HG03159 (cell line): Measurements from ENCODE around the gene IMMP2L.

Experiments
- ATAC-seq: cut with Tn5 transposase; IDR thresholded peaks from one replicate; pipeline ENCODE4 v1.9.1; 2021; ENCODE audit warnings: mild to moderate bottlenecking, moderate library complexity; ENCODE audit not compliant: unreplicated experiment

The IMMP2L gene

DNA sequence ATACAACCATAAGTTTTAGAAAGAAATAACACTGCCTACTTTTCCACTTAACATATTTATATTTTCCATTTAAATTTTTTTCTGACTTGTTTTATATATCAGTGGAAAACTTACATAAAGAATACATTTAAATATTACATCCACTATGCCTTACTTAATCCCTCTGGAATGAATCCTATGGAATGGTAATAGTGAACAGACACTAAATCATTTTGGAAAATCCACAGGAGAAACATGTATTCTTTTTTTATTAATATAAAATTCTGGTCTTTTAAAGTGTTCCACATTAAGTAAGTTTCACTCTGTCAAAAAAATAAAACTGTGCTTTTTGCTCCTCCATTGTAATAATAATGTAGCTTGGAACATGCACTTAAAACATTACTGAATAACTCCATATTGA lies 708.1 kb downstream of the IMMP2L start:
- ATAC-seq: no peak

DNA sequence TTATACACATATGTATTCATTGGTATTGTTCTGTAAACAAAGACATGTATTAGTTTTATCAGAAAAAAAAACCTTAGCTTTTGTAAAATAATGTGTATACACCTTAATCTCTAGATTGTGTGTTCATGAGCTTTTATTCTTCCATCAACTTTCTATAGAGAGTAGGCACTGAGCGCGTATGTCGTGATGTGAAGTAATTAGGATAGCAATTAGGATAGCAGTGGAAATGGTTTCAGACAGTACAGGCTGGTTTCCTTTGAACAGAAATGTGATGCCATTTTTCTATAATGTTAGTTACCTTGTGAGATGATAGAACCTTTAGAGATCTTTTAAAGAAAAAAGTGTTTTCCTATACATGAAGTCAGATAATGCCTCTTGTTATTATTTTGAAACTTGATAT lies 709.0 kb downstream of the IMMP2L start:
- ATAC-seq: no peak

DNA sequence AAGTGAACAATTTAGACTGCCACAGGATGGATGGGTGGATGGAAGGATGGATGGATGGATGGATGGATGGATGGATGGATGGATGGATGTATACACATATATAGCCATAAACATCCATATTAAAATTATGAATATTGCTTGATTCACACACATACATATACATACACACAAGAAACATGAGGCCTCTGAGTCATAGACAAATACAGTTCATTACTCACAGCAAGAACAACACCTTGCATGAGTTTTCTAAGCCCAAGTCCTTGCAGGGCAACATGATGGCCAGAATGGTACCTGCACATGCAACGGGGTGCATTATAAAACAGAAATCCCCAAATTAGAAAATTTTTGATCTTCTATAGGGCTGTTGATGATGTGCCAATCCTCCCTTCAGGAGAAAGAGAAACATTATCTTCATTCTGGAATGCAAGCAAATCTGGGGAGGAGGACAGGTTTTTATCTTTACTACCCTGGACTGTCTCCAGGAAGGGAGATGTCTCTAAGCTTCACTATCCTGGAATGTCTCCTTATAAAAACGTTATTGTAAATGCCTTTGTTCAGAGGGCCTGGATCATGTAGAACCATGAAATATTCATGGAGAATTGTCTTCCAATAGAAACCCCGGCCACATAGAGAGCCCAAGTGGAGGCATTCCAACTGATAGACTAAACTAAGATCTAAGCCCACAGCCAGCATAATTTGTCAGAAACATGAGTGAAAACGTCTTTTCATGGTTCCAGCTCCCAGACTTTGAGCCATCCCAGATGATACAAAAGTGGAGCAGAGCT lies 709.9 kb downstream of the IMMP2L start:
- no peak for ATAC-seq

DNA sequence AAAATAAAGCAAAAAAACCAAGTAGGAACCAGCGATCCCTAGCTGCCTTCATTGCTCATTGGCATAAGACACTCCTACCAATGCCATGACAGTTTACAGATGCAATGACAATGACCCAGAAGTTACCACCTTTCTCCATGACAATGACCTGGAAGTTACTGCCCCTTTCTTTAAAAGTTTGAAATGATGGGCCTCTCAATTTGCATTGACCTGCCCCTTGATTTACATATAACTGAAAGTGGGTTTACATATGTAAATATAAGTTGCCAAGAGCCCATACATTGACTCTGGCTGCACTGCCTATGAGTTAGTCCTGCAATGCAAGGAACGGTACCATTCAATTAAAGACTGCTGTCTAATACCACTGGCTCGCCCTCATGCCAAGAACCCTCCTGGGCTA lies 712.1 kb downstream of the IMMP2L start:
- ATAC-seq: no peak

DNA sequence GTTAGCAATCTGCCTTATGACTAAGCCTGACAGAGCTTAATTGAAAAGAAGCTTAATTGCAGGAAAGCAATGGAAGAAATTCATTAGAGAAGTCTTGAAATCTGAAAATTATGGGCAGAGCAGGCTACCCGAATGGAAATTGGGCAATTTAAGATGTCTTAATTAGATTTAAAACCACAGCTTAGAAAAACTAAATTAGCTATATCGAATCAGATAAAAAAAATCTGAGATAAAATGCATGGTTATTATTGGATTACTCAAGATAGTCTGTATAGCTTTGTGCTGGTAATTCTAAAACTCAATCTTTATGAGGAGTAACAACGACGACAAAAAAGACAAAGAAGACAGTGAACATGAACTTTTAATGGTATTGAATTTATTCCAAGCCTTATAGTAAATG lies 719.5 kb downstream of the IMMP2L start:
- ATAC-seq: no peak

DNA sequence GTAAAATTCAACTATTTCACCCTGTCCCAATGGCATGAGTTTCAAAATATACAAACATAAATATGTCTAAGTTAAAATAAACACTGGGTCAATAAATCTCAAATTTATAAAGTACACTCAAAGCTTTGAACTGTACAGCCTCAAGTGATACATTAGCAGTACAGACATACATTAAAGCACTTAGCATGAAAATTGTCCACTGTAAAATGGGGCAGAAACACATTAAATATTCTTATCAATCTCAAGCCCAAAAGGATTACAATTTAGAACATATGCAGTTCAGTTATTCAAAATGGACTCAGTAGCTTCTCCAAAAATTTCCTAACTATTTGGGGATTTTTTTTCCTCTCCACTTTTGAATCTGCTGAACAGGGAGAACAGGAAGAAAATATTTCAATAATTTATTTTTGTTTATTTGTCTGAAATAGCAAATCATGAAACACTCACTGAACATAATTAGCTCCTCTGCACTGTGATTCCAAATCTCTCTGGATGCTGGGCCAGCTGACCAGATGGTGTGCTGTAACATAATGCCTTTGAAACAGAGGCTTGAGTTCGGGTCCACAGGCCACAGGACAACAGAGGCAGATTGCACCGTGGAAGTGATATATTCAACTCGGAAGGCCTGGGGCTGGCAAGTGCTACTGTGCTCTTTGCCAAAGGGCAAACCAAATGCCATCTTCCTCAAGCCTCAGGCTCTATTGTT lies 720.3 kb downstream of the IMMP2L start:
- no peak for ATAC-seq

DNA sequence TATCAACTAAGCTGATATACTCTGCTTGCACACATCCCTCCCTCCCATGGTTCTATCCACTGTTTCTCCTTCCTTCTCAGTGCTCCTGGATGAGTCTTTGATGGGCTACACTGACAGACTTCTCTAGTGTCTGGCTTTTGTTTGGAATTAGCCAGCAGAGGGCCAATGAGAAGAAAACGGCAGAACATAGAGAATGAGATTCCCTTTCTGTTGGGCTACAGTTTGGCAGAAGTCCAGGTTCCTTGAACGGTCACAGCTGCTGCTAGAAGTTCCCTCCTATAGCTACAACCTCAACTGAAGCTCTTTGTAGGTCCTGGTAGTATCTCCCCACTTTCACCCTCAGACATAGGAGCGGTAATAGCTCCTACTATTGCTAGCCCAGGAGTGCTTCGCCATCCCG lies 722.4 kb downstream of the IMMP2L start:
- ATAC-seq: no peak

DNA sequence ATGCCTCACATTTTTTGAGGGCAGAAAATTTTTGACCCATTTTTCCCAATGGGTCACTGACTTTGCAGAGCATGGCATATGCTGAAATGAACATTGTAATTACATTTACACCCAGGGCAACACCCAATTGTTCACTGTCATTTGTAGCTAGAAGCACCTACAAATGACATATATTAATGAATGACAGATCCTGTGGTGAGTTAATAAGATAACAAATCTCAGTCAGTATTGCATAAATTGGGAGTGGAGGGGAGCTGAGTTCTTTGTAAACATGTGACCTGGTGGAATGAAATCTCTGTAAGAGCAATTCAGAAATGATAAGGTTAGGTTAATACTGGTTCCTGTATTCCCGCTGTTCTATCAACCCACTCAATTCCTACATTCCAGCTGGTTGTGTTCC lies 726.4 kb downstream of the IMMP2L start:
- ATAC-seq: no peak

DNA sequence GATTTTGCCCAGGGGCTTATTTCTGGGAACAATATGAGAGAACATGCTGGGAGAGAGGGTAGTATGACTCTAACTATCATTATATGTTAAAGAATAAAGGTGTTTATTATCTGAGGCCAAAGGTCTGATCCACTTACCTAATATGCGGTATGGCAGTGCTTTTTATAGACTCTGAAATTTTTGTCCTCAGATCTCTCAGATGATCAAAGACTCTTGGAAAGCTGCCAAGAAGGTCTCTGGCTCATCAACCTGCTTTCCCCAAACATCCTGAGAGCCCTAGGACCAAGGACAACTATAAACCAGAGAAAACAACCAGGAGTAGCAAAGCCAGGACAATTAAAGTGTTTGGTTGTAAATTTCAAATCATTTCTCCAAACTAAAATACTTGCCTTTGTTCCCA lies 727.1 kb downstream of the IMMP2L start:
- no peak for ATAC-seq

DNA sequence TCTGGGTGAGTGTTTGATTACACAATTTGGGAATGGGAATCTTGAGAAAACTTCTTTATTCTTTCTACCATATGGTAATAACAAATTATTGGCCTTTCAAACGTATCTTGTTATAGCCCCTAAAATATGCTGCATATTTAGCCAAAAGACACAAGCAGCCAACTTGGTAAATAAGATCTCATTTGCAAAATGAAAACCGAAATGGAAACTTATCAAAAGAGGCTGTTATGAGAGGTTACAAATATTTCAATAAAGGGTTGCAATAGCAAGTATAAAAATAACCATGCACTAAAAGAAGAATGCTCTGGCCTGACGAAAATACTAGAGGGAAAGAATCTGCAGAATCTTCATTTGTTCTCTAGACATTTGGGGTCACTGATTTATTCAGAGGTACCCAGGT lies 730.9 kb downstream of the IMMP2L start:
- ATAC-seq: no peak

DNA sequence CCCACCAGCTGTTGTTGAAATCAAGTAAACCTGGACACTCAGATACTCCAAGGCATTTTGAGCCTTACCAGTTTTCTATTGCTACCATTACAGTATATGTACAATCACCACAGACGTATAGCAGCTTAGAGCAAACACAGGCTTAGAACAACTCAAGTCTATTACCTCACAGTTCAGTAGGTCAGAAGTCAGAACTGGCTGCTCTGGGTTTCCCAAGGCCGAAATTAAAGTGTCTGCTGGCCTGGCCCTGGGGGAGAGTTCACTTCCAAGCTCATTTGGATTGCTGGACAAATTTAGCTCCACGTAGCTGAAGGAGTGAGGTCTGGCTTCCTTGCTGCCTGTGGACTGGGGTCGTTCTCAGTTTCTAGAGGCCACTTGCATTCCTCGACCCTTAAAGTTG lies 731.5 kb downstream of the IMMP2L start:
- no peak for ATAC-seq

DNA sequence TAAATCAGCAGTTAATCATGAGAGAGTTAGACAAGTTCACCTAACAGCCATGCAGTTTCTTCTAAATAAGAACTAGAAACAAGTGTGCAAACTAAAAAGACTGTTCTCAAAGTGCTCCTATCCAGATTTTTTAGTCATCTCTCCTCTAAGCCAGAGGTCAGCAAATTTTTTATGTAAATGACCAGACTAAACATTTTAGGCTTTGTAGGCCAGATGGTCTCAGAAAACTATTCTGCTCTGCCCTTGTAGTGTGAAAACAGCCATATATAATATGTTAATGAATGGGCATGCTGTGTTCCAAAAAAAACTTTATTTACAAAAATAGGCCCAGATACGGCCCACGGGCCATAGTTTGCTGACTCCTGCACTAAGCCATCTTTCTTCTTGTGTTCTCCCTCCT lies 734.4 kb downstream of the IMMP2L start:
- no peak for ATAC-seq

DNA sequence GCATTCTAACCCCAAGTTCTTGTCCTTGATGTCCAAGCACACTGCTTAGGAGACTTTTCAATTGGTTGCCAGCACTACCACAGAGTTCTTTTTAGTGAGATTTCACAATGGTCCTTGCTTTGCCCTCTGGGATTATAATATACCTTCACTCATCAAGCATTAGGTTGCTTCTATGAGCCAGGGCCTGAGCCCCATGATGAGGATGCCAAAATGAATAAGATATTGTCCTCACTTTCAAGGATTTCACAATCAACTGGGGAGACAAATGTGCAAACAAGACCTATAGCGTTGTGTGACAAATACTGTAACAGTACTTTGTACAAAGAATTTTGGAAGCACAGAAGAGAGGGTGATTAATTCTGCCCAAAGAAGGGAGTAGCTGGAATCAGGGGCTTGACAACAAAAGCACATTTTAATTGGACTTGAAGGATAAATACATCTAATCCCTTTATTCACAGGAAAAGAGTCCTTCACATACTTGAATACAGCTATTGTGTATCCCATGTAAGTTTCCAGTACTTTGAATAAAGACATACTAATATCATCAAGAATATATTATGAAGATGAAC lies 734.9 kb downstream of the IMMP2L start:
- ATAC-seq: no peak

DNA sequence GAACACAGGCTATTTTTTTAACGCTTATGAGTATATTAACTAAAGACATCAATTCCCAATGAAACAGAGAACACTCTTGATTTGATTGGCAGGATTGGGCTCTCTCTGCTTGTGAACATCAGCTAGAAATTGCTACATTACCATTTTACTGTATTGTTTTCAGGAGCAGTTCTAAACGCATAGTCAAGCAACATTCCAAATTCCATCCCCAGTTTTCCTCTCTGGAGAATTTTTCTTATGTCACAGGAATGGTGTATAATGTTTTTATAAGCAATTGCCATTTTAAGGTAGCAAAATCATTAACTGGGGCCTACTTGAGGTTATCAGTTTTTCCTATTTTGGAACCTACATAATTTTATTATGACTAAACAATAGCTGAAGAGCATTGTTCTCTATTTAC lies 748.3 kb downstream of the IMMP2L start:
- ATAC-seq: no peak

DNA sequence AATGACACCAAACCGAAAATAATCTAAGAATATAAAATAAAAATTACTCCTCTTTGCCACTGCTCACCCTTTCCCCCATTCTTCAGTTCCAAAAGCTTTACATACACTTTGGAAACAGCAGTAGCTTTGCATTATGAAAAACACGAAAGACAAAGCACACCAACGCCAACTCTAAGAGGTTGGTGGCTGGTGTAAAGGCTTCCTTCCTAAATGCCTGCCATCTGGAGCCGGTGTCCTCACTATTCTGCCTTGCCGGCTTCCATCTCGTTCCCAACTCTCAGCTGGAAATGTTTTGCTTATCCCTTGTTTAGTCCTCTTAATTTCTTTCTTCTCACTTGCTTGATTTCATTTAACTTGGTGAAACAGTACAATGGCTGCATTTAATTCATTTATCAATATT lies 752.5 kb downstream of the IMMP2L start:
- no peak for ATAC-seq

DNA sequence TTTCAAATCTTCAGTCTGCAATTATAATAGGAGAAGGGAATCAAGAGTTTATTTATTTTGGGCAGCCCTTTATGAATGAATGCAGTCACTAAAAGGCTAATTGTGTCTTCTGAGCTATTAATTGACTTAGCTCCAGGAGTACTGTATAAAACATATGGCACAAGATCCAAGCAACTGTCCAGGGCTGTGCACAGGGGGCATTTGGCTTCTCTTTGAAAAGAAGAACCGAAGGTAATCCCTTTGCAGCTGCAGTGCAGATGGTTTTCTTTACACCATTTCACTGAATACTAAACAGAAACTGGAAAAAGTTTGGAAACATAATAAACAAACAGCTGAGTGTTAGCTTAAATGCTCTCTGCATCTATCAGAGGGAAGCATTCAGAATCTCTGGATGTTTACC lies 753.9 kb downstream of the IMMP2L start:
- no peak for ATAC-seq

DNA sequence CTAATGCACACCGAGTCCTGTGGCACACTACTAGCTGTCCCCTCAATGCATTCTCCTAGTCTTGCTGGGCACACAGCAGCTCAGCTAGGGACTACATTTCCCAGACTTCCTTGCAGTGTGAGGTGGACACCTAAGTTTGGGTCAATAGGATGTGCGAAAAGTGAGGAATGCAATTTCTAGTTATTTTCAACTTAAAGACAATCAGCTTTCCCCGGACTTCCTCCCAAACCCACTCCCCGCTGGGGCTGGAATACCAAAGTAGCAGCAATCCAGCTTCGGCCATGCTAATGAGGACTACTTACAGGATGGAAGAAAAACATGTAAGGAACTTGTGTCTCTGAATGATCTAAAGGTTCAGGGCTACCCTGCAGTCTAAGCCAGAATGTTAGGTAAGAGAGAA lies 757.8 kb downstream of the IMMP2L start:
- ATAC-seq: no peak

DNA sequence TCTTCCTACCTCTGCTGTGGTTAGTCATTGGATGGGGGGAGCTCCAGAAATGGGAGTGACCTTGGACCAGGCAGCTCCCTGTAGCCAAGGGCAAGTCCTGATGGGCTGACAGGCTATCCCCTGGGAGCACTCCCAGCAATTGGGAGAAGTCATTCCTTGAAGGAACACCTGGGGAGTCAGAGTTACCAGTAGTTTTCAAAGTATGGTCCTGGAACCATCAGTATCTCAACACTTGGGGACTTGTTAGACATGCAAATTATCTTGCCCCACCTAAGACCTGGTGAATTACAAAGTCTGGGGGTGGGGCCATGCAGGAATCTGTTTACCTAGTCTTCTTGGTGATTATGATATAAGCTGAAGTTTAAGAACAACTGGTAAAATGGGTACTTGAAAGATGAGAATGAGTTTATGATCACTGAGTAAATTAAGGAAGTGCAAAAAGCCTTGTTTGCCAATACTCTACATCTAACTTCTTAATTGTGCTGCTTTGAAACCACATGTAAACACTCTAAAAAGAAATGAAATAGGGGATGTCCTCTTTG lies 758.6 kb downstream of the IMMP2L start:
- ATAC-seq: no peak

DNA sequence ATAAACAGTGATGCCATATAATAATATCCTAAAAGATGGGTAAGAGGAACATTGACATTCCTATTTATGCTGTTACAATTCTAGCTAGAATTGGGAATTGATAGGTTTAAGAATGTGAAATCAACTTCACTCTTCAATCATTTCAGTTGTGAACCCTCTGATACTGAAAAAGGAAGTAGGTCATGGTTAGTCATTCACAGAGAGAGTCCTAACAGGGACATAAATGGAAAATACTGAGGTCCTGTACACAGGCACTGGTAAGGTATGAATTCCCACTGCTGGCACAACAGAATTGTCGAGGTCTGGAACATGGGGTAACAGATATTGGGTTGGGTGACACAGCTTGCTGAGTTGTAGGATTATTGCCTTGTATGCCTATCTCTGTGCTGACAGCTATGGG lies 760.8 kb downstream of the IMMP2L start:
- peak; percentile 76 for ATAC-seq

DNA sequence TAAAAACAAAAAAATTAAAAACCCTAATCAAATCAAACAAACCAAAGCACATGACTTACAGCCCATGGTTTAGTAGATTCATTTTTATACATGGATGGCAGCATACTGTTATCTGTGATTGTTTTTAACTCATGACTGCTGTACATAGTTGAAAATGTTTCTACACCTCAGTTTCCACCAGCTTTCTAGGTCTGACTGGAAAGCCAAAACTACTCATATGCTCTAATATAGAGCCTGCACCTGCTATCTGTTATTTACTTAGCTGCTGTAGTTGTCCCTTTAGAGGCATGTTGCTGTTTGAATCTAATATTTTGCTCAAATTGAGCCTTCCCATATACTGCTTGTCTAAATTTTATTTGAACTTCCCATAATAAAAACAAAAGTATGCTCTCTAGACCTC lies 761.3 kb downstream of the IMMP2L start:
- ATAC-seq: peak; percentile 45

DNA sequence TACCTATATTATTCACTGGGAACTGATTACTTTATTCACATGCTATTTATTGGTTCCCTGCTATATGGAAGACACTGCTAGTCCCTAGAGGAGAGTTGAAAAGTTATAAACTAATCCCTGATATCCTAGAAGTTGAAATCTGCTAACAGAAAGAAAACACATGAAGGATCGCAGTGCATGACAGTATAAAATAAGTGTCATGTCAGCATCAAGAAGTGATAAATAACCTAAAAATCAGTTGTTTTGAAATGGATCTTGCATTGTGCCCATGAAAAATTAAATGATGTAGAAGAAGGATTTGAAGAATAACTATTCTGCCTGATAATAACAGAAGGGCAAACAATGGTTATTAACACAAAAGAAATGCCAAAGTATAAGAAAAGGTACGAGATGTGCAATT lies 764.6 kb downstream of the IMMP2L start:
- ATAC-seq: no peak

DNA sequence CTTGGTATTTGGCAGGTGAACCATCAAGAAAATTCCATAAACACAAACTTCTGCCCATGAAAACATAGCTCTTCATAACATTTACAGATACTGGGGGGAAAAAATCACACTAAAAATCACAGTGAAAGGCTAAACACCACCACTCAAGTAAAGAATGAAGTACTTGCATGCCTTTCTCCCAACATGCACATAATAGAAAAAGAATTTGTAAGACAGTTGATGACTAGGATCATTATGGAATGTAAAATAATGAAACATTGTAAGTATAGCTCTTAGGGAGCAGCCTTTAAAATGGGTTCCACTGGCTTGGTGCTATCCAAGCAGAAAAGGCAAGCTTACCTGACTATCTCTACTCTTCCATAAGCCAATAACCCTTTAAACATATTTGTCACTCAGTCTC lies 771.3 kb downstream of the IMMP2L start:
- no peak for ATAC-seq
